Neural progenitor cell (in vitro differentiated cells): ENCODE data around the gene GRIK1. TPM values are rescaled to one million over a fixed set of nuclear protein-coding genes. Genes with fewer than 3 reads are reported as not detected.

Experiments
- DNase-seq: peaks from one replicate; pipeline ENCODE4 v3.0.0-alpha.2; 2016; ENCODE audit warnings: low spot score
- H2AFZ ChIP-seq: fragments of 200-600 bp; sonication (generic); replicated peaks from 2 replicates; pipeline ENCODE4 v1.6.1; 2016; ENCODE audit warnings: antibody characterized with exemption
- H3F3A ChIP-seq: fragments of 200-600 bp; sonication (generic); 2 replicates; pipeline ENCODE4 v1.6.1; 2016; ENCODE audit warnings: antibody characterized with exemption, low read depth
- H3K27ac ChIP-seq: fragments of 200-600 bp; sonication (generic); 2 replicates; pipeline ENCODE4 v1.5.1; 2016; ENCODE audit warnings: mild to moderate bottlenecking
- H3K27me3 ChIP-seq: fragments of 200-600 bp; sonication (generic); 2 replicates; pipeline ENCODE4 v1.6.1; 2016; ENCODE audit warnings: mild to moderate bottlenecking, moderate library complexity
- H3K36me3 ChIP-seq: fragments of 200-600 bp; sonication (generic); 2 replicates; pipeline ENCODE4 v1.5.1; 2016
- H3K4me1 ChIP-seq: fragments of 200-600 bp; sonication (generic); 2 replicates; pipeline ENCODE4 v1.6.1; 2016; ENCODE audit warnings: mixed run types
- H3K4me2 ChIP-seq: fragments of 200-600 bp; sonication (generic); 2 replicates; pipeline ENCODE4 v1.6.1; 2016
- H3K4me3 ChIP-seq: fragments of 200-600 bp; sonication (generic); 2 replicates; pipeline ENCODE4 v1.5.1; 2016
- H3K79me2 ChIP-seq: fragments of 200-600 bp; sonication (generic); 2 replicates; pipeline ENCODE4 v1.6.1; 2016; ENCODE audit warnings: low read depth
- H3K9ac ChIP-seq: fragments of 200-600 bp; sonication (generic); 2 replicates; pipeline ENCODE4 v1.6.1; 2016
- H3K9me3 ChIP-seq: fragments of 200-600 bp; sonication (generic); 2 replicates; pipeline ENCODE4 v1.5.1; 2016; ENCODE audit warnings: low read depth
- H4K20me1 ChIP-seq: fragments of 200-600 bp; sonication (generic); 2 replicates; pipeline ENCODE4 v1.6.1; 2016; ENCODE audit warnings: low read depth
- H3K27ac Mint-ChIP-seq: 3 replicates; pipeline ENCODE4 v1.8.0; 2021; ENCODE audit warnings: mixed read lengths
- H3K27me3 Mint-ChIP-seq: 2 replicates; pipeline ENCODE4 v1.8.0; 2022; ENCODE audit warnings: low read depth, mild to moderate bottlenecking, inconsistent platforms, moderate library complexity, mixed read lengths; ENCODE audit not compliant: insufficient read depth
- H3K36me3 Mint-ChIP-seq: 3 replicates; pipeline ENCODE4 v1.8.0; 2021; ENCODE audit warnings: mixed read lengths
- H3K4me1 Mint-ChIP-seq: 3 replicates; pipeline ENCODE4 v1.8.0; 2021; ENCODE audit warnings: mixed read lengths
- H3K4me3 Mint-ChIP-seq: 3 replicates; pipeline ENCODE4 v1.8.0; 2021; ENCODE audit warnings: mild to moderate bottlenecking, moderate library complexity, mixed read lengths
- H3K9me3 Mint-ChIP-seq: 3 replicates; pipeline ENCODE4 v1.8.0; 2020; ENCODE audit warnings: mixed read lengths
- EZH2 ChIP-seq: fragments of 200-600 bp; sonication (generic); IDR thresholded peaks from 2 replicates; pipeline ENCODE4 v1.6.1; 2017; ENCODE audit warnings: antibody characterized with exemption, mild to moderate bottlenecking, moderate library complexity
- EZH2phosphoT487 ChIP-seq: fragments of 200-600 bp; sonication (generic); IDR thresholded peaks from 2 replicates; pipeline ENCODE4 v1.6.1; 2017; ENCODE audit warnings: antibody characterized with exemption
- total RNA-seq: library from RNA; depleted of rRNA; stranded (reverse); fragments of >200 nt; gene quantifications from 2 replicates; pipeline ENCODE4 v1.2.3, GENCODE V29; 2015; ENCODE audit warnings: low replicate concordance
- TF ChIP-seq, protein P1 (sequence below): fragments of 200-600 bp; sonication (generic); IDR thresholded peaks from 2 replicates; pipeline ENCODE4 v1.5.1; 2017; ENCODE audit warnings: antibody characterized with exemption, mild to moderate bottlenecking

The GRIK1 gene
- total RNA-seq, 1 donor from 2014 or later: 1.6 TPM

DNA sequence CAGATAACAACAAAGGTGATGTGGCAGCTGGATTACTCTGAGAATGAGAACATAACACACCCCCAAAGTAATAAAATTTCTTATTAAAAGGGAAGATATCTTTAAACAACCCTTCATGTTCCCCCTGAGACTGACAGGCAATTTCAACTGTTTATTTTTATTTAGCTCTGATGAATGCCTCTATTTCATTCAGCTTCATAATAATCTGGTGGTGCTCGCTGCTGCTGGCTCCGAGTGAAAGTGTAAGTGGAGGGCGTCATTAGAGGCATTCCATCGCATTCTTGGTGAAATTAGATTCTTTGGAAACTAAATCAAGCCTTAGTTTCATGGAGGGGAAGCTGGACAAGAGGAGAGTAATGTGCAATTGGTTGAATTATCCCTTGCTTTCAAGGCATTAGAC is 128.9 kb downstream of the GRIK1 start:
- H3K79me2 ChIP-seq: no peaks in the 10 kb centered on the region
- peak; percentile 3 for DNase-seq
- H3K36me3 ChIP-seq: no peaks in the 10 kb centered on the region
- H3K4me2 ChIP-seq: no peak overlapping the region
- H3K9ac ChIP-seq: no peak overlapping the region
- H3F3A ChIP-seq: no peaks in the 10 kb centered on the region
- H3K27me3 ChIP-seq: no peaks in the 10 kb centered on the region
- H3K9me3 Mint-ChIP-seq: peaks cover 2% of the 10 kb centered on the region
- H4K20me1 ChIP-seq: no peaks in the 10 kb centered on the region
- H3K4me3 ChIP-seq: no peak overlapping the region
- H3K9me3 ChIP-seq: no peaks in the 10 kb centered on the region
- no peak overlapping the region for H3K27ac ChIP-seq
- H3K27me3 Mint-ChIP-seq: no peaks in the 10 kb centered on the region
- H3K4me1 Mint-ChIP-seq: peaks cover 32% of the 10 kb centered on the region
- H2AFZ ChIP-seq: peak overlapping the region; percentile 52
- TF ChIP-seq EZH2 (no peak), EZH2phosphoT487 (no peak)
- TF ChIP-seq, protein P1, sequence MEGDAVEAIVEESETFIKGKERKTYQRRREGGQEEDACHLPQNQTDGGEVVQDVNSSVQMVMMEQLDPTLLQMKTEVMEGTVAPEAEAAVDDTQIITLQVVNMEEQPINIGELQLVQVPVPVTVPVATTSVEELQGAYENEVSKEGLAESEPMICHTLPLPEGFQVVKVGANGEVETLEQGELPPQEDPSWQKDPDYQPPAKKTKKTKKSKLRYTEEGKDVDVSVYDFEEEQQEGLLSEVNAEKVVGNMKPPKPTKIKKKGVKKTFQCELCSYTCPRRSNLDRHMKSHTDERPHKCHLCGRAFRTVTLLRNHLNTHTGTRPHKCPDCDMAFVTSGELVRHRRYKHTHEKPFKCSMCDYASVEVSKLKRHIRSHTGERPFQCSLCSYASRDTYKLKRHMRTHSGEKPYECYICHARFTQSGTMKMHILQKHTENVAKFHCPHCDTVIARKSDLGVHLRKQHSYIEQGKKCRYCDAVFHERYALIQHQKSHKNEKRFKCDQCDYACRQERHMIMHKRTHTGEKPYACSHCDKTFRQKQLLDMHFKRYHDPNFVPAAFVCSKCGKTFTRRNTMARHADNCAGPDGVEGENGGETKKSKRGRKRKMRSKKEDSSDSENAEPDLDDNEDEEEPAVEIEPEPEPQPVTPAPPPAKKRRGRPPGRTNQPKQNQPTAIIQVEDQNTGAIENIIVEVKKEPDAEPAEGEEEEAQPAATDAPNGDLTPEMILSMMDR: no peak
- peaks cover 2% of the 10 kb centered on the region for H3K36me3 Mint-ChIP-seq
- H3K4me3 Mint-ChIP-seq: no peak overlapping the region
- H3K4me1 ChIP-seq: peaks cover 10% of the 10 kb centered on the region
- H3K27ac Mint-ChIP-seq: peak overlapping the region; percentile 32

DNA sequence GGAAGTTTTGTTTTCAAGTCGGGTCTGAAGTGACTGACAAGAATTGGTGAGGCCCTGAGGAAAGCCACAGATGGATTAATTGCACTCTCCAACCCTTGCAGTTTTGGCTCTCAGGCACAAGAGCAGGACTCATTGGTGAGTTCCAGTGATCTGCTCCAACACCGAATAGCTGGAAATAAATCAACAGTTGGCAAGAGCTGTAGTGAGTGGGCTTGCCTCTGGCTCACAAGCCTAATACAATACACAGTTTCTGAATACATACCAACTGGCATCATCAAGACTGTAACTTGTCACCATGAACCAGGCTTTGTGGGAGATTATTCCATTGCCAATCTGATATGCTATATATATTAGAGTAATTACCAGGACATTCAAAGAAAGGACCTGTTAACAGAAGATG is 131.6 kb downstream of the GRIK1 start:
- Histone ChIP-seq H3K4me2 (no peak overlapping the region), H3K79me2 (no peaks in the 10 kb centered on the region), H3K9me3 (no peaks in the 10 kb centered on the region), H3K4me3 (no peak overlapping the region), H2AFZ (no peak overlapping the region), H3K27ac (no peak overlapping the region), H4K20me1 (no peaks in the 10 kb centered on the region), H3K27me3 (no peaks in the 10 kb centered on the region), H3K4me1 (peaks cover 10% of the 10 kb centered on the region), H3K9ac (no peak overlapping the region), H3K36me3 (no peaks in the 10 kb centered on the region), H3F3A (no peaks in the 10 kb centered on the region)
- no peak overlapping the region for H3K27ac Mint-ChIP-seq
- H3K9me3 Mint-ChIP-seq: no peaks in the 10 kb centered on the region
- H3K4me1 Mint-ChIP-seq: peaks cover 31% of the 10 kb centered on the region
- H3K36me3 Mint-ChIP-seq: no peaks in the 10 kb centered on the region
- no peak overlapping the region for H3K4me3 Mint-ChIP-seq
- no peaks in the 10 kb centered on the region for H3K27me3 Mint-ChIP-seq
- no peak for DNase-seq
- TF ChIP-seq EZH2phosphoT487 (no peak), EZH2 (no peak)
- TF ChIP-seq, protein P1: no peak

DNA sequence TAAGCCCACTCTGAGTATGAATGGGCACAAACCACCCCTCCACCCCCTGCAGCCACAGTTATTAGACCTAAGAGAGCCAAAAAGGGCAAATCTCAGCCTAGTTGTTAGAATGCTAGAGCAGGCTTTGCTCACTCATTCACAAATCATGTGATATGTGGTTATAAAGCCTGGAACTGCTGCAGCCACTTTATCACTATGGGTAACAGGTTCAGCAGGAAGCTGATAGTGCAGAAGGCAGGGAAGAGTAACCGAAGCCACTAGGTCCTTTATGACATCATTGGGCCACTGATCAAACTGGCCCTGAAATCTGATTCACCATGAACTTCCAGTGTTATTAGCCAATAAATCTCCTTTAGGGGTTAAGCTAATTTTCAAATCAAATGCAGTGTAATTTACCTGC is 134.7 kb downstream of the GRIK1 start:
- Mint-ChIP-seq H3K27ac (no peak overlapping the region), H3K27me3 (no peaks in the 10 kb centered on the region), H3K4me3 (no peak overlapping the region), H3K36me3 (no peaks in the 10 kb centered on the region), H3K9me3 (no peaks in the 10 kb centered on the region), H3K4me1 (peaks cover 16% of the 10 kb centered on the region)
- no peaks in the 10 kb centered on the region for H3F3A ChIP-seq
- H3K4me2 ChIP-seq: no peak overlapping the region
- no peak overlapping the region for H3K4me3 ChIP-seq
- no peak overlapping the region for H3K9ac ChIP-seq
- no peaks in the 10 kb centered on the region for H3K9me3 ChIP-seq
- TF ChIP-seq, protein P1: no peak
- TF ChIP-seq EZH2phosphoT487 (no peak), EZH2 (no peak)
- no peaks in the 10 kb centered on the region for H3K79me2 ChIP-seq
- no peak overlapping the region for H2AFZ ChIP-seq
- no peaks in the 10 kb centered on the region for H4K20me1 ChIP-seq
- H3K27ac ChIP-seq: no peak overlapping the region
- no peaks in the 10 kb centered on the region for H3K4me1 ChIP-seq
- H3K27me3 ChIP-seq: no peaks in the 10 kb centered on the region
- H3K36me3 ChIP-seq: no peaks in the 10 kb centered on the region
- DNase-seq: no peak
